ENCODE results near the gene GUCY1A2.

Gene GUCY1A2

DNA sequence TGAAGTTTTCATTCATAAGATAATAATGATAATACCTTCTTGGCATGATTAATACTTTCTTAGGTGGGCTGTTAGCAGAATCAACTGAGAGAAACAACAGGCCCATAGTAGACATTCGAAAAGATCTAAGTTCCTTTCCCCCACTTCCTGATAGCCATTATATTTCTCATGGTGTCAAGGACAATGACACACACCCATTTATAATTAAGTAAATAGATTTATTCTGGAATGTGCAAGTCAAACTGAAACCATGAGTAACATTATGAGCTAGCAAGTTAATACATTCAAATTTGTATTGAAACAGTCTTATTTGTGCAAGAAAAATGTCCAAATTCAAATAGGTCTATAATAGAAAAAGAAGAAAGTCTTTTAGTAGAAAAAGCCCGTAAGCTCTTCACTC lies 301.1 kb downstream of the GUCY1A2 start:
- no peak for TF ChIP-seq POU2F2 (IDR thresholded peaks at IDR 0.05; ENCODE audit: low read depth, low read length)
- TF ChIP-seq POLR2A (IDR thresholded peaks at IDR 0.05; ENCODE audit: low read depth, low read length): no peak
- no peak for TF ChIP-seq SPI1 (IDR thresholded peaks at IDR 0.05; ENCODE audit: low read depth, low read length)
- no peak for TF ChIP-seq TAF1 (IDR thresholded peaks at IDR 0.05; ENCODE audit: low read depth, low read length)
- no peak for TF ChIP-seq POLR2AphosphoS5 (IDR thresholded peaks at IDR 0.05; ENCODE audit: low read depth, low read length)
- TF ChIP-seq PAX5 (IDR thresholded peaks at IDR 0.05; ENCODE audit: insufficient read depth, low read length, severe bottlenecking): no peak
- FAIRE-seq: no peak

DNA sequence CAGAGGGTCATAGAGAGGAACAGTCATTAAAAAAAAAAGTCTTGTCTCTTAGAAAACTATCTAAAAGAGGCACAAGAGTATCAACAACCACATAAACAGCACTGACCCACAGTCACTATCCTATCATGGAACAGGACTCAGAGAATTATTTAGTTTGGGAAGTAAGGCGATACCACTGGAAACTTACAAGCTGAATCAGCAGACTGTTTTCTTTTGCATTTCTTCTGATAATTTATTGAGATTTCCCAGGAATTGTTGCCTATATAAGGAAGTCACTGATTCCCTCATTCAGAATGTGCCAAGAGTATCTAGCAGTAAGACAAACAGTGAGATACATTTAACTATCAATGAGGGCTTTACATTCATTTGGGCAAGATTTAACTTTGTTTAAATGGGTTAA lies 304.1 kb downstream of the GUCY1A2 start:
- no peak for TF ChIP-seq POLR2A (IDR thresholded peaks at IDR 0.05; ENCODE audit: low read depth, low read length)
- no peak for TF ChIP-seq POU2F2 (IDR thresholded peaks at IDR 0.05; ENCODE audit: low read depth, low read length)
- TF ChIP-seq POLR2AphosphoS5 (IDR thresholded peaks at IDR 0.05; ENCODE audit: low read depth, low read length): no peak
- TF ChIP-seq TAF1 (IDR thresholded peaks at IDR 0.05; ENCODE audit: low read depth, low read length): no peak
- no peak for TF ChIP-seq SPI1 (IDR thresholded peaks at IDR 0.05; ENCODE audit: low read depth, low read length)
- TF ChIP-seq PAX5 (IDR thresholded peaks at IDR 0.05; ENCODE audit: insufficient read depth, low read length, severe bottlenecking): no peak
- no peak for DNase-seq (ENCODE audit: insufficient read length, low spot score)
- FAIRE-seq: no peak

More for the DNA sequence above, 301.1 kb downstream of the GUCY1A2 start:
- DNase-seq (ENCODE audit: insufficient read length, low spot score): no peak

DNA sequence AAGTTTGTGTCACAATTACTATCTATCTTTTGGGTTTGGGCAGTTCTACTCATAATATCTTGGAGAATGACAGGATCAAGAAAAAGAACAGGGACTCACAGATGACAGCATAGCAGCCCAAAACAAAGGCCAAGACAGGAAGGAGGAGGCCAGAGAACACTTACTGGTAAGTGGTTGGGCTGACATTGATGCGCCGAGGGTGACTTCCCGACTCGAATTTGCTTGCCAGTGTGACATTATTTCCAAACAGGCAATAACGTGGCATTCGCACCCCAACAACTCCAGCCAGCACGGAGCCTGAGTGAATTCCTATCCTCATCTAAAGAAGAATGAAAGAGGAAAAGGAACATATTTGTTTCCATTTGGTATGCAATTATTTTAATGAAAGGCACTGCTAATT lies 309.9 kb downstream of the GUCY1A2 start:
- DNase-seq (ENCODE audit: insufficient read length, low spot score): no peak
- TF ChIP-seq TAF1 (IDR thresholded peaks at IDR 0.05; ENCODE audit: low read depth, low read length) (no peak), PAX5 (IDR thresholded peaks at IDR 0.05; ENCODE audit: insufficient read depth, low read length, severe bottlenecking) (no peak)
- no peak for FAIRE-seq

DNA sequence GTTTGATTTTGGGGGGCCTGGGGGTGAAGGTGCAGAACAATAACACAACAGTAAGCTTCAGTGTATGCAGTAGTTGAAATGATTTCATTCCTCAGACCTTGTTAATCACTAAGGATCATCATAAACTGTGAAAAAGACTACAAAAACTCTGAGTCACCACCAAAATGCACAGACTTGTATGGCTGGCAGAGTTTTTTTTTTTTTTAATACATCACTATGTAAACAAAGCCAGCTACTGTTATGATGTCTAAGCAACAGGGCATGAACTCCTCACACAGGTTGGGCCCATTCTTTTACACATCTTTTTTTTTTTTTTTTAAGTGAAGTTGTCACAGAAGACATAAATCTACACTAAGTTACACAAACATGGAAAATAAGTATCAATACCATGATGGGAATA lies 311.9 kb downstream of the GUCY1A2 start:
- no peak for DNase-seq (ENCODE audit: insufficient read length, low spot score)
- FAIRE-seq: no peak
- no peak for TF ChIP-seq POU2F2 (IDR thresholded peaks at IDR 0.05; ENCODE audit: low read depth, low read length)
- TF ChIP-seq POLR2A (IDR thresholded peaks at IDR 0.05; ENCODE audit: low read depth, low read length): no peak

DNA sequence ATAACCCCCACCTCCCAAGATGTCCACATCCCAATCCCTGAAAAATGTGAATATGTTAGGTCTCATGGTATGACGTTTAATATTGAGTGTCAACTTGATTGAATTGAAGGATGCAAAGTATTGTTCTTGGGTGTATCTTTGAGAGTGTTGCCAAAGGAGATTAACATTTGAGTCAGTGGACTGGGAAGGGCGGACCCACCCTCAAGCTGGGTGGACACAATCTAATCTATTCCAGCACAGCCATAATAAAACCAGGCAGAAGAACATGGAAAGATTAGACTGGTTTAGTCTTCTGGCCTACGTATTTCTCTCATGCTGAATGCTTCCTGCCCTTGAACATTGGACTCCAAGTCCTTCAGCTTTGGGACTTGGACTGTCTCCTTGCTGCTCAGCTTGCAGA lies 315.5 kb downstream of the GUCY1A2 start:
- TF ChIP-seq TAF1 (IDR thresholded peaks at IDR 0.05; ENCODE audit: low read depth, low read length): no peak
- TF ChIP-seq SPI1 (IDR thresholded peaks at IDR 0.05; ENCODE audit: low read depth, low read length): no peak
- no peak for TF ChIP-seq POU2F2 (IDR thresholded peaks at IDR 0.05; ENCODE audit: low read depth, low read length)
- no peak for TF ChIP-seq PAX5 (IDR thresholded peaks at IDR 0.05; ENCODE audit: insufficient read depth, low read length, severe bottlenecking)
- TF ChIP-seq POLR2AphosphoS5 (IDR thresholded peaks at IDR 0.05; ENCODE audit: low read depth, low read length): no peak
- TF ChIP-seq POLR2A (IDR thresholded peaks at IDR 0.05; ENCODE audit: low read depth, low read length): no peak
- DNase-seq (ENCODE audit: insufficient read length, low spot score) (no peak), FAIRE-seq (no peak)

DNA sequence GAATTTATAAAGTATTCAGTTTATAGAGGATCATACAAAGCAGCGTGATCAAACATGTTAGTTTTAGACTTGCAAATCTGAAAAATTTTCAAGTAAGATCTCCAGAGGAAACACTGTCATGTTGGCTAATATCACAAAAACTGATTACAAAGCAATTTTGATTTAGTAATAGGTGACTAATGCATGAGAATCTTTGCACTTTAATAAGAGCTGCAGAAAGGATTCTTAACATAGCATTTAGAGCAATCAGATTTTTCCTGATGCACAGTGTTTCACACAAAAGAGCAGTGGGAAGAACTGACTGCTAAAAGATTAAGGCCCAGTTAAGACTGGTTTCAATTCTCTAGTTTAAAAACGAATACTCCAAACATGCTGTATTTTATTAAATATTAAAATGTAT lies 321.2 kb downstream of the GUCY1A2 start:
- TF ChIP-seq POLR2AphosphoS5 (IDR thresholded peaks at IDR 0.05; ENCODE audit: low read depth, low read length) (no peak), POU2F2 (IDR thresholded peaks at IDR 0.05; ENCODE audit: low read depth, low read length) (no peak), SPI1 (IDR thresholded peaks at IDR 0.05; ENCODE audit: low read depth, low read length) (no peak), PAX5 (IDR thresholded peaks at IDR 0.05; ENCODE audit: insufficient read depth, low read length, severe bottlenecking) (no peak), POLR2A (IDR thresholded peaks at IDR 0.05; ENCODE audit: low read depth, low read length) (no peak), TAF1 (IDR thresholded peaks at IDR 0.05; ENCODE audit: low read depth, low read length) (no peak)
- no peak for DNase-seq (ENCODE audit: insufficient read length, low spot score)
- no peak for FAIRE-seq

DNA sequence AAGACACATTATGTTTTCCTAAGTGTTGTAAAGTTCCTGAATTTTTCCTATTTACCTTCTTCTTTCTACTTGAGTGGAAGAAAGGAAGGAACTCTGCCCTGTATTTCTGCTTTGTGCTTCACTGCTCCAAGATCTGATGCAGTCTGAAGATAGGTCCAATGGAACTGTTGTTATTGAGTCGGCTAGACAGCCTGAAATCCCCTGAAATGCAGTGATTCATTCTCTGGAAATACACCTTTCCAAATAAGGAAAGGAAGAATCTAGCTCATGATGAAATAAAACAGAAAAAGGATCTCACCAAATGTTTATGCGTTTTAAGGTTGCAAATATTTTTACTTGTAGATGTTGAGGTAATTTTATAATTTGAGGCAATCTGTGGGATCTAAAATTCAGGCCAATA lies 322.8 kb downstream of the GUCY1A2 start:
- DNase-seq (ENCODE audit: insufficient read length, low spot score) (no peak), FAIRE-seq (no peak)
- no peak for TF ChIP-seq POU2F2 (IDR thresholded peaks at IDR 0.05; ENCODE audit: low read depth, low read length)
- no peak for TF ChIP-seq PAX5 (IDR thresholded peaks at IDR 0.05; ENCODE audit: insufficient read depth, low read length, severe bottlenecking)
- TF ChIP-seq POLR2A (IDR thresholded peaks at IDR 0.05; ENCODE audit: low read depth, low read length): no peak
- TF ChIP-seq SPI1 (IDR thresholded peaks at IDR 0.05; ENCODE audit: low read depth, low read length): no peak
- no peak for TF ChIP-seq POLR2AphosphoS5 (IDR thresholded peaks at IDR 0.05; ENCODE audit: low read depth, low read length)
- no peak for TF ChIP-seq TAF1 (IDR thresholded peaks at IDR 0.05; ENCODE audit: low read depth, low read length)

DNA sequence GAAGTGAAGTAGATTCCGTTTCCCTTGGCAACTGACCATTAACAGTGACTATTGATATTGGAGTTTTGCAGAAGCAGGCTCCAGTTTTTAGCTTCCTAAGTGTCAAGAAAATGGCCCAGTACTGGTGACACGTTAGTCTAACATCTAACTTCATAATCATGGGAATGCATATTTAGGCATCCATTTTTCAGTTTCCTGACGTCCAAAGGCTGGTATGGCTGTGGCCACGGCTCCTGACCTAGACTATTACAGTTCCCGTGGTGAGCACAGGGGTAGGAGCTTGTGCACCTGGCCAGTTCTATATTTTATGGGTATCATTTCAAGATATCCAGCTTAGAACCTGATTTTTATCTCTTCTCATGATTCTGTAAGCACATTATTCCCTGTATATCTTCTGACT lies 323.8 kb downstream of the GUCY1A2 start:
- TF ChIP-seq POU2F2 (IDR thresholded peaks at IDR 0.05; ENCODE audit: low read depth, low read length) (no peak), PAX5 (IDR thresholded peaks at IDR 0.05; ENCODE audit: insufficient read depth, low read length, severe bottlenecking) (no peak)
- no peak for FAIRE-seq
- DNase-seq (ENCODE audit: insufficient read length, low spot score): no peak

DNA sequence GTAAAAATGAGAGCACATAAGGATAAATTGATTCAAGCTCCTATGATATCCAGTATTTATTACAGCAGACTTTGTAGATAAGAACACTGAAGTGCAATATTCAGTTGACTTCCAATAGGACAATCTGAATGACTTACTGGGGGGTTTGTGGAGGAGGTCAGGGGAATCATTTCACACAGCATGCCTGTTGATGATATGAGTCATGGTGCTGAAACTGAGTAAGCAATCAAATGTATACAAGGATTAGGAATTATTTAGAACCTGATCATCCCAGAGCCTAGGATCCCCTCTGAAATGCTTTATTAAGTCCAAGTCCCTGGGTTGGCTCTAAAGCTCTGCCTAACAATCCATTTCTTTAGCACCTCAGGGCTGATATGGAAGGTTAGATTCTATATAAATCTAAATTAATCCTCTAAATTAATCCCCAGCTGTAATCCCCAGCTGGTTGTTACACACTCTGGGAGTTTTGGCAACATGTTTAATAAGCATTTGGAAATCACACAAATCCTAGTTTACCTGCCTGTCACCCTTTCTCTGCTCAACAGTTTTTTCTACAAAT lies 326.4 kb downstream of the GUCY1A2 start:
- FAIRE-seq: no peak
- TF ChIP-seq POLR2AphosphoS5 (IDR thresholded peaks at IDR 0.05; ENCODE audit: low read depth, low read length) (no peak), POU2F2 (IDR thresholded peaks at IDR 0.05; ENCODE audit: low read depth, low read length) (no peak), PAX5 (IDR thresholded peaks at IDR 0.05; ENCODE audit: insufficient read depth, low read length, severe bottlenecking) (no peak), POLR2A (IDR thresholded peaks at IDR 0.05; ENCODE audit: low read depth, low read length) (no peak), SPI1 (IDR thresholded peaks at IDR 0.05; ENCODE audit: low read depth, low read length) (no peak), TAF1 (IDR thresholded peaks at IDR 0.05; ENCODE audit: low read depth, low read length) (no peak)

DNA sequence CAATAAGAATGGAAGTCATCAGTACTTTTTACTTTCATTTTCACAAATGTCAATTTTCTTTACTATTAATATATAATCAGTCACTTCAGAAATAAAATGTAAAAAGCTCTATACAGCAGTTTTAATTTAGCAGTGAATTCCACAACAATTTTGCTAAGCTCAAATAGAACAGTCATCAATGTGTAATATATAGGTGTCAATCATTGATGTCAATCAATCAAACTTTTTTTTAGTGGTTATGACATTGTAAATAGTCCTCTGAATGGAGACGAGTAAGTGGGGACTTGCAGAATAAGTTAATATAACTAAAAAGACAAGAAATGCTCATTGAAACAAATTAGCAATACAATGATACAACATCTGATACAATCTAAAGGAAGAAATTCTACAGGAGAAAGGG lies 327.4 kb downstream of the GUCY1A2 start:
- TF ChIP-seq PAX5 (IDR thresholded peaks at IDR 0.05; ENCODE audit: insufficient read depth, low read length, severe bottlenecking) (no peak), POLR2A (IDR thresholded peaks at IDR 0.05; ENCODE audit: low read depth, low read length) (no peak), SPI1 (IDR thresholded peaks at IDR 0.05; ENCODE audit: low read depth, low read length) (no peak), POU2F2 (IDR thresholded peaks at IDR 0.05; ENCODE audit: low read depth, low read length) (no peak), TAF1 (IDR thresholded peaks at IDR 0.05; ENCODE audit: low read depth, low read length) (no peak), POLR2AphosphoS5 (IDR thresholded peaks at IDR 0.05; ENCODE audit: low read depth, low read length) (no peak)
- DNase-seq (ENCODE audit: insufficient read length, low spot score) (no peak), FAIRE-seq (no peak)

More for the DNA sequence above, 326.4 kb downstream of the GUCY1A2 start:
- no peak for DNase-seq (ENCODE audit: insufficient read length, low spot score)
